Stimulated activated CD8-positive, alpha-beta memory T cell treated with anti-CD3 and anti-CD28 coated beads, Interleukin-4, amount 100 ng/mL, for 1 hour (primary cell): ENCODE data around the gene FAM171A1.
"Not testable (repeated sequence)": the region's sequence is repeated elsewhere in the genome, so short reads cannot be mapped to it uniquely, and the experiment has no call there.

Experiments
- DNase-seq, 2 donors: peaks; one replicate each; pipeline ENCODE4 v3.0.0-alpha.2; 2020; ENCODE audit warnings: low read depth in 2 of 2, low spot score in 1 of 2

FAM171A1 gene

DNA sequence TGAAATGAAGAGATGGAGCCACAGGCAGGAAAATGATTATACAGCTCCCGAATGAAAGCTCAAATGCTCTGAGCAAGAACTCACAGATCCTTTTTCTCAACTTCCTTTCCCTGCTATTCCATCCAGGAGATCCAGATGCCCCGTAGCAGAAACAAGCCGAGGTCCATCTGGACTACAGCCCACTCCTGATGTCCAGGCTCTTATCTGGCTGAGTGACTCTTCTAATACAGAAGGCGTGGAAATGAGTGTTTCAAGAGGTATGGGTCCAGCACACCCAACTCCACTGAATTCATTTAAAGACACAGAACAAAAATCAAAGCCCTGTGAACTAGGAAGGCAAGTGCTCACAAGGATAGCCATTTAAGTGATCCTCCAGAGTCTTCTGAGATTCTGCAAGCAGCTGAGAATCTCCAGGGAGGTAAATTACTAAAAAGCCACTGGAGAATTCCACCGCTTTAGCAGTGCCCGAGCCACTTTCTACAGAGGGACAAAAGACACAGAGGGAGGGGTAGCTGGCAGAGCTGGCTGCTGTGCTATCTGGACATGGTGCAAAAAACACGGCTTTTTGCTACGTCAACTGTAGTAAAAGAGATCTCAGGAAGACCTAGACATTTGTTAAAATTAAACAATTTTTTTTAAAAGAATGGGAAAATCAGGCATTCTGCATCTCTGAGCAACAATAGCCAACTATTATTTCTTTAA, 24.5 kb downstream of the FAM171A1 start:
- DNase-seq: no peak

DNA sequence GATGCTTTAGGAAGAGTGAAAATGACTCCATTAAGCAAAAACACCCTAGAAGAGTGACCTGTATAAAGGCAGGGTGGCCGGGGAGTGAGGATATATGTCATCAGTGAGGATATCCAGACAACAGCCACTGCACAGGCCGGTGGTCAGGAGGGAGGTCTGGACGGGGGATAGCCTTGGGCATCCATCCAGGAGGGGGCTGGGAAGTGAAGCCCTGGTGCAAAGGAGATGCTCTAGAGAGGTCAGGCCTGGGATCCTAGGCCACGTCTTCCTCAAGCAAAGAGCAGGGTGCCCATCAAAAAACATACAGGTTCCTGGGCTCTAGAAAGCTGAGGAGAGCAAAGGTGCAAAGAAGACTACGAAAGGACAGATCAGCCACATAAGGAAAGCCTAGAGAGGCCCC, 25.6 kb downstream of the FAM171A1 start:
- no peak for DNase-seq

DNA sequence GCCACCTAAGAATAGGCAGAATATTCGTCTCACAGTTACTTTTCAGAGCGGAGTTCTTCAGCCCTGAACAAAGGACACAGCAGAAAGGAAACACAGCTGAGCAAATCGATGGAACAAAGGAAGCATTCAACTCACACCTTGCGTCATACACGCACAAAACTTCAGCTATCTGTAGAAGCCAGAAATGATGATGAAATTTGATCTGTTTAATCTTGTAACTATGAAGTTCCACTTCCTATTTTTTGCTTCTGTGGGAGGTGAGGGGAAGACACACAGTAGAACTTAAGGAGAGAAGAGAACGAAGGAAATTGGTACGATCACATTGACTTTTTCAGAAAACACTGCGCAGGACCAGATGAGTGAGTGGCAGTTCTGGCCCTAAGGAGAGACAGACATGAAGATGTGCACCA, 26.2 kb downstream of the FAM171A1 start:
- DNase-seq: no peak

DNA sequence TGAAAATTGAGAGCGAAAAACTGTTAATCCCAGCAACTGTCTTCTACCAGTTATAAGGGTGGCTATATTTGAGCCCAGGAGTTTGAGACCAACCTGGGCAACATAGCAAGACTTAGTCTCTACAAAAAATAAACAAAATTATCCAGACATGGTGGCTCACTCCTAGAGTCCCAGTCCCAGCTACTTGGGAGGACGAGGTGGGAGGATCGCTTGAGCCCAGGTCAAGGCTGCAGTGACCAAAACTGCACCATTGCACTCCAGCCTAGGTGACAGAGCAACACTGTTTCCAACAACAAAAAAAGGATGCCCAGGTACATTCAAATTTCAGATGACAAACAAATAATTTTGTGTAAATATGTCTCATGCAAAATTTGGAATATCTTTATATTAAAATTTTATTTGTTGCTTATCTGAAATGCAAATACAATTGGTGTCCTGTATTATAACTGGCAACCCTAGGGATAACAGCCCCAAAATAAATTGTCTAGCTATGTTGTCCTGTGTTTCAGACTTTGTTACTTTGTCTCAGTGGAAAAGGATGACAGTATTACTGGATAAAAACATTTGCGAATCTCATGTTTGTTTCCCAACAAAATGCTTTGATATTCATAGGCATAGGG, 26.7 kb downstream of the FAM171A1 start:
- no peak for DNase-seq

DNA sequence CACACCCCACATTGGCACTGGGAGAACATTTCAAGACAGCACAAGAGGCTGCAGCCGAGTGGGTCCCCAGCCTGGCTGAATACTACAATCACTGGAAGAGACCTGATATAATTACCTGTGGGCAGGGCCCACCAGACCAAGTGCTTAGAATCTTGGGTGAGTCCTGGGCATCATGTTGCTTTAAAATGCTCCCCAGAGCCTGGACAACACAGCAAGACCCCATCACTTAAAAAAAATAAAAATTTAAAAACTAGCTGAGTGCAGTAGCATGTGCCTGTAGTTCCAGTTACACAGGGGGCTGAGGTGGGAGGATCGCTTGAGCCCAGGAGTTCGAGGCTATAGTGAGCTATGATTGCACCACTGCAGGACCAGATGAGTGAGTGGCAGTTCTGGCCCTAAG, 28.1 kb downstream of the FAM171A1 start:
- DNase-seq: no peak

DNA sequence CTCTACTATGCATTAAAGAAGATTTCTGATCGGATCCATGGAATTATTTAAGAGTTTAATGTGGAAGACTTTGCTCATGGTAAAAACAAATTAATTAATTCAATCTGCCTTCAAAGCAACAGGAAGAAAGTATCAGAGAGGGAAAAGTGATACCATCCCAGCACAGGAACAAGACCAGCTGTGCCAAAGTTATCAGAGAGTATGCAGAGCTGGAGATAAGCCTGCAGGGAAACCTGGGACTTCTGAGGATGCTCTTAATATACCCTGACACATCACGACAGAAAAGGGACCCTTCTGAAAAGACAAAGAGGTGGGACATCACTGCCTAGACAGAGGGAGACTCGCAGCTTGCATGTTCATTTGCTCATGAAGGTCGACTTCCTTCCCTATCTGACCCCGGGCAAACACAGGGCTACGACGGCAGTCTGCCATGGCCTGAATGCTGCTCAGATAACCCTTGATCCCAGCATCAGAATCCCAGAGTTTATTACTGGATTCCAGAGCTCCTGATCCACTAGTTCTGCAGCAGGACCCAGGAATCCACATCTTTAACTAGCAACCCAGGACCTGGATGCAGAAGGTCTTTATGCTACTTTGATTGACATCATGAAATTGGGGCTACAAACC, 29.5 kb downstream of the FAM171A1 start:
- DNase-seq: no peak

DNA sequence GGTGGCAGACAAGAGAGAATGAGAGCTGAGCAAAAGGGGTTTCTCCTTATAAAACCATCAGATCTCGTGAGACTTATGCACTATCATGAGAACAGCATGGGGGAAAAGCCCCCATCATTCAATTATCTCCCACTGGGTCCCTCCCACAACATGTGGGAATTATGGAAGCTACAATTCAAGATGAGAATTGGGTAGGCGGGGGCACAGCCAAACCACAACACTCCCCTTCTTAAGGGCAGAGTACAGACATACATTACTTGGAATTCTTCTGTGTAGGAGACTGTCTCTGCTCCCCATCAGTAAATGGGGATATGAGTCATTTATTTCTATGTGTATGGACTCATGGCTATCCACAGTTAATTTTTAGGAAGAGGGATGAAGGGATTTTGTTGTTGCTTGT, 31.2 kb downstream of the FAM171A1 start:
- DNase-seq: no peak

DNA sequence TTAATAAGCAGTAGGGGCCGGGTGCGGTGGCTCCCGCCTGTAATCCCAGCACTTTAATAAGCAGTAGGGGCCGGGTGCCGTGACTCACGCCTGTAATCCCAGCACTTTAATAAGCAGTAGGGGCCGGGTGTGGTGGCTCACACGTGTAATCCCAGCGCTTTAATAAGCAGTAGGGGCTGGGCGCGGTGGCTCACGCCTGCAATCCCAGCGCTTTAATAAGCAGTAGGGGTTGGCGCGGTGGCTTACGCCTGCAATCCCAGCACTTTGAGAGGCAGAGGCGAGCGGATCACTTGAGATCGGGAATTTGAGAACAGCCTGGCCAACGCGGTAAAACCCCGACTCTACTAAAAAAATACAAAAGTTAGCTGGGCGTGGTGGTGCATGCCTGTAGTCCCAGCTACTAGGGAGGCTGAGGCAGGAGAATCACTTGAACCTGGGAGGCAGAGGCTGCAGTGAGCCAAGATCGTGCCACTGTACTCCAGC, 33.6 kb downstream of the FAM171A1 start:
- not testable (repeated sequence) for DNase-seq

DNA sequence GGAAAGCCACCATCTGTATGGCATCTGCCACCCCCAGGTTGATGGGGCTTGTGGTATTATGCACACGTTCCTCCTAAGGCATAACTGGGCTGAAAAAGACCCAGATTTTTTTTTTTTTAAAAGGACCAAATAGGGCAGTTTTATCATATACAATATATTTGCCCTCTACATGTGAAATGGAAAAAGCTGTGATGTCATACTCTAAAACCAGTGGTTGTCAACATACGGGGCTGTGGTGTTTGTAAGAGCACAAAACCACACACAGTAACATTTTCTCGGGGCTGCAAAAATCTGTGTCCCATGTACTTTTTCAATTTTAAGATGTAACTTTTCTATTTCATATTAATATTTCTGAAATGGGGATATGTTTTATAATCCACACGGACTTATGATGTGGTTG, 34.9 kb downstream of the FAM171A1 start:
- no peak for DNase-seq

DNA sequence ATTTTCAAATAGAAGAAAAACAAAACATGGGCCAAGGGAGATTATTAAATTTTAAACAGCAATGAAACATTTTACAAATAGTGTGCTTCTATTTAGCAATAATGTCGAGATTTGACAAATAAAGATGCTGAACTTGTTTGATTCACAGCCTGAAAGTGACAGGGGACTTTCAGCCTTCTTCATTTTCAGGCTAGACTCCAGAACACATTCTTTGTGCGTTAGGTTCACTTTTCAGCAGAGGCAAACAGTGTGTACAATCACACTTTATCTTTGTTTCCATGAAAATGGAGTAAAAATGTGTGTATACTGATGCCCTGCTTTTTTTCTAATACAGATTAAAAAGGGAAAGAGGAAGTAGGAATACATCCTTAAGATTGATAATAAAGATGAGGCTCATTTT, 35.6 kb downstream of the FAM171A1 start:
- no peak for DNase-seq

DNA sequence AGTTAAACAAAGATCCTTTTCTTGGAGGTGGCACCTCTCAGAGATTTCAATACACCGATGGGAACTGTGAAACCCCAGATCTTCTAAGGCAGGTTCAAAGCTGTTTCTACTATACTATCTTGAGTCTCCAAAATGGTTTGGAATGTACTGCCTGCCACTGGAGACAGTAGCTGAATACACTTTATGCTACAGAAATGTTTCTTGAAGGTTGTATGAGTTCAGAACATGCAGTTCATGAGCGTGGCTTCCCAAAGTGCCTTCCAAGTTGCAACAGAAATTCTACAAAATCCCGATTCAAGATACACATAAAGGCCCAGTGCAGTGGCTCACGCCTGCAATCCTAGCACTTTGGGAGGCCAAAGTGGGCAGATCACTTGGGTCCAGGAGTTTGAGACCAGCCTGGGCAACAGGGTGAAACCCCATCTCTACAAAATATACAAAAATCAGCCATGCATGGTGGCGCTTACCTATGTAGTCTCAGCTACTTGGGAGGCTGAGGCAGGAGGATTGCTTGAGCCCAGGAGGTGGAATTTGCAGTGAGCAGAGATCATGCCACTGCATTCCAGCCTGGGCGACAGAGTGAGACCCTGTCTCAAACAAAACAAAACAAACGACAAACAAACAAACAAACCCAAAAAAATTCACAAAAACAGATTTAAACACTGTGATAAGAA, 36.3 kb downstream of the FAM171A1 start:
- DNase-seq: no peak

DNA sequence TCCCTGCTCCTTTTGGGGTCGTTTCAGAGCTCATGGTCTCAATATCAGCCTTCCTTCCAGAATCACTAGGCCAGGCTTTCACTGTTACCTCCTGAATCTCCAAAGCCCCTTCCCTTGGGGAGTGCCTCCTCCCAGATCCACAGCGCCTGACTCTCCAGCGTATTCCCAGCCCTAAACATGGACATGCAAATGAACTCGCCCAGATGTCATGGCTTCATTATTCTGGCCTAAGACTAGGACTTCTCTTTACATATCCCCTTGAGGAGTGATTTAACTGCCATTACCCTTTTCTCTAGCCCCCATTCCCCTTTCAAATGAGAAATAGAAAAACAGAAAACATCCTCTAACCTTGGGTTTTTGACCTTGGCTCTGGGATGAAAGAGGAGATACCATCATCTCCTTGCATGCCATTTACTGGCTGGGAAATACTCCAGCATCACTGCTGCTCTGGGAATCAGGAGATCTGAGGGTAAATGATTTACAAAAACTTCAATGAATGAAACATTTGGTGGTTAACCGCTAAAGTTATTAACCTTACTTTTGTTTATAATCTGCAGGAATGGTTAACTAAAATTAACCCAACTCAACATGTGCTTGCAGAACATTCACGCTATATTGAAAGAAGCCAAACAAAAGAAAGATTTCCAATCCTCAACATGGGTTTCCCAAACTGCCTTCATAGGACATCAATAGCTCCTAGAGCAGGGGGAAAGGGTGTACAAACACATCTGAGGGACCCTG, 37.0 kb downstream of the FAM171A1 start:
- no peak for DNase-seq

DNA sequence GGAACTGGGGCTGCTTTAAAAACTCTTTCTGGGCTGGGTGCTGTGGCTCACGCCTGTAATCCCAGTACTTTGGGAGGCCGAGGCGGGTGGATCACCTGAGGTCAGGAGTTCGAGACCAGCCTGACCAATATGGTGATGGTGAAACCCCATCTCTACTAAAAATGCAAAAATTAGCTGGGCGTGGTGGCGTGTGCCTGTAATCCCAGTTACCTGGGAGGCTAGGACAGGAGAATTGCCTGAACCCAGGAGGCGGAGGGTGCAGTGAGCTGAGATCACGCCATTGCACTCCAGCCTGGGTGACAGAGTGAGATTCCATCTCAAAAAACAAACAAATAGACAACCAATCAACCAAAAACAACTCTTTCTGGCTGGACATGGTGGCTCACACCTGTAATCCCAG, 37.9 kb downstream of the FAM171A1 start:
- DNase-seq: not testable (repeated sequence)

DNA sequence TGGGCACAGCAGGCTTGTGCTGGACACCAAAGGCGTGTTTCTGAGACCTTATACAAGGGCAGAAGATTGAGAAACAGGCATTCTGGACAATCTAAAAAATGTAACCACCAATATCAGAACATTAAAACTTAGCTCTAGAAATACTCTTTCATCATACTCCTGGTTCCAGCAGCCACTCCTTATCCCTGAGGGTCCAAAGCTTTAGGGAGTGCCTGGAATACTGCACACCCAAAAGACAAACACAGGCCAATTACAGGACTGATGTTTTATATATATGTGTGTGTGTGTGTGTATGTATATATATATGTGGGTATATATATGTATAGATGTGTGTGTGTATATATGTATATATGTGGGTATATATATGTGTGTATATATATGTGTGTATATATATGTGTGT, 39.6 kb downstream of the FAM171A1 start:
- DNase-seq: no peak

DNA sequence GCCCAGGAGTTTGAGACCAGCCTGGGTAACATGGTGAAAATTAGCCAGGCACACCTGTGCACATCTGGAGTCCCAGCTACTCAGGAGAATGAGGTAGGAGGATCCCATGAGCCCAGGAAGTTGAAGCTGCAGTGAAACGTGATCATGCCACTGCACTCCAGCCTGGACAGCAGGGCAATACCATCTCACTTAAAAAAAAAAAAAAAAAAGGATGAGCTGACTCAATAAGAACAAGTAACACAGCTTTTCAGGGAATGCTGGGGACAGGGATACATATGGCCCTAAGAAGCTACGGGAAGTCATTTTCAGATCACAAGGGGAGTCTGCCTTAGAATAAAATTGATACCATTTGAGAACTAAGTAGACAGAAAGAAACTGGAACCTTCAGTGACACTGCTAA, 41.7 kb downstream of the FAM171A1 start:
- DNase-seq: no peak

DNA sequence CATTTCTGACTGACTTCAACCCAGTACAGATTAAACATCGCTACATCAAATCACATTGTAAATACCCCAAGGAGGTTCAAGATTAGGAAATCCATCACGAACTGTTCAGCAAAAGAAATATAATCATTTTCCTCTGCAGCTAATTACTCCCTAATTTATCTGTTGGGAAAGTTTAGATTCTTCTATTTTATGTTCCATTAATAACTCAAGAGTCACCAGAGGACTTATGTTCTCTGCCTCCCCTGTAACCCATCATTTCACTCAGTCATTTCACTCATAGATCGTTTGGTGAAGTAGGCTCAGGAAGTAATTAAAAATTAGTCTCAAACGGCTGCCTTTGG, 45.2 kb downstream of the FAM171A1 start:
- no peak for DNase-seq

DNA sequence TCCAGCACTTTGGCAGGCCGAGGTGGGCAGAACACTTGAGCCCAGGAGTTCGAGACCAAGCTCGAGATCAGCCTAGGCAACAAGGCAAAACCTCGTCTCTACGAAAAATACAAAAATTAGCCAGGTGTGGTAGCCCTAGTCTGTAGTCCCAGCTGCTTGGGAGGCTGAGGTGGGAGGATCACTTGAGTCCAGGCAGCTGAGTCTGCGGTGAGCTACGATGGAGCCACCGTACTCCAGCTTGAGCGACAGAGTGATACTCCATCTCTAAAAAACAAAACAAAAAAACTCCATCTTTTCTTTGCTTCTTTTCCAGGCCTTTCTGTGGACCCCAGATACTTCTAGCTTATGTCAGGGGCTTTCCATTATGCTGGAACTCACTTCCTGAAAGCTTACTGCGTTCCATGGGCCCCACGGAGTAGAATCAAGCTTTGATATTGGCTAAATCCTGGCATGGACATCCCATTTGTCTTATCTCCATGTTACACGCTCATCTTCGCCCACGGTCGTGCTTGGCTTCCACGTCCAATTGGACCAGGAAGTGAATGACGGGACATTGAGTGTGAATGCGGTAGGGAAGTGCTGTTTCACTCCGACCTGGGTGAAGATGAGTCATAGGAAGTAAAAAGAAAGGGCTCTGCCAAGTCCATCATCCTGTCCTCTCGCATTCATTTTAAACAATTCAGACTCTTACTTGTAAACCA, 45.7 kb downstream of the FAM171A1 start:
- DNase-seq: no peak

DNA sequence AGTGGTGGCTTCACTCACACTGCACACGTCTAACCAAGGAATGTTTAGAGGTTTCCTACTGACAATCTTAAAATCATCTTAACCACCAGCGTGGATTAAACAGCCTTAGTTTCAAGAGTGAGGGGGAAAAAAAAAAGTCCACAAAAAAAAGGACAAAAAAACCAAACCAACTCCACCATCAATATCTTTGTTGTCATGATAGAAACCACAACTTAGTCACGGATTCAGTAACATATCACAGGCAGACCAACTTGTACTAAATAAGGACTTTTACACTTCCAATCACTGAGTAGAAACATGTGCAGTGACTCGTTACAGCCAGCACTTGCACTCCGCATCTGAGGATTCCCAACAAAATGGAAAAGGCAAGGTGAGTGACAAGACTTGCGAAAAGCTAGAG, 46.5 kb downstream of the FAM171A1 start:
- no peak for DNase-seq

DNA sequence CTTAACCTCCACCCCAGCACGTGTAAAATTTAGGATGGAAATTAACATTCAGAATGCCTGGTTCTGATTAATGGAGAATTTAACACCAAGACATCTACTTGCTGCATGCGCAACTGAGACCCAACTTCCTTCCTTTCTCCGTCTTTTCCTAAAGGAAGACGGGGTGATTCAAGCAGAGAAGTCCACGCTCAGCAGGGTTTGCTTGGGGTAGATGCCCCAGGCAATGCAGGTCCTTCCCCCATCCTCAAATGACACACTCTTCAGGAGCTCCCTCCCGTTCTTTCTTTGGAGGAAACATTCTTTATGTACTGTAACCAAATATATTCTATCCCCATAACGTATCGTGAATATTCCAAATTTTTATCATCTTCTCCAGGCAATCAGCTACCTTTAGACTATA, 47.0 kb downstream of the FAM171A1 start:
- DNase-seq: no peak

DNA sequence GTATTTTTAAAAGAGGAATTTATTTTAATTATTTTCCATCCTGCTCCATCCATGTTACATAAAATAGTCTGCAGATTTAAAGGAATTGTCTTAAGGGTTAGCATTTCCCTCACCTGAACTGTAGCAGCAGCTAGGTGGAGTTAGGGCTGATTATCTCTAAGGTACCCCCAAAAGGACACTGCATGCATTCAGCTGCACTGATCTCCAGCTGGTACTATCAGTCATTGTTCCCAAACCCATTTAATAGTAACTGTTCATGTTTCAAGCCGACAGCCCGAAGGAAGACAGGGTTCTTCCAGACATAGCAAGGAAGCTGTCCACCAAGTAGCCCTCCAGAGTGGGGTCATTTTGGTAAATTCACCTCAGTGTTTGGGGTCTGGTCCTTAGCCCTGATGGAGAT, 48.7 kb downstream of the FAM171A1 start:
- DNase-seq: no peak
